ENCODE data around the gene NHLRC4. TPM values are rescaled to one million over a fixed set of nuclear protein-coding genes. Genes with fewer than 3 reads are reported as not detected.
"Not testable (repeated sequence)": the region's sequence is repeated elsewhere in the genome, so short reads cannot be mapped to it uniquely, and the experiment has no call there.

The NHLRC4 gene
- total RNA-seq, 1 experiment from 2014 or later = 0.92 TPM

DNA sequence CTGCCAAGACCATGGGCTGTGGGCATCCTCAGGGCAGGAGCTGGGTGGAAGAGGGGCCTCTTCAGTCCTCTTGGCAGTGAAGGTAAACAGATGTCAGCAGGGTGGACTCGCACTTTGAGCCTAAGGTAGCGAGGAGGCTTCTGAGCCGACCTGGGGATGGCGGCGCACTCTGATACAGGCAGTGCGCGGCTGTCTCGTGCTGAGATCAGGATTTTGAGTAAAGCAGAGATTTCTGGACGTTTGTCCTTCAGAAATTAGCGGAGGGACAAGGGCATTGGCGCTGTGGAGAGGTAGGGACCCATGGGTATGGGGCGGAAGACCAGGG is 29.9 kb downstream of the NHLRC4 start:
- Mint-ChIP-seq H3K27ac (no peak overlapping the region; the same call in 1 of the 2 replicates), H3K4me3 (no peak overlapping the region), H3K9me3 (no peaks in the 10 kb centered on the region), H3K27me3 (ENCODE audit: low read depth) (peaks cover 1% of the 10 kb centered on the region; the same call in 1 of the 2 replicates), H3K4me1 (no peaks in the 10 kb centered on the region), H3K36me3 (peaks cover 12% of the 10 kb centered on the region)
- no peak for ATAC-seq
- ChIA-PET CTCF (no interaction called here), POLR2A (no interaction called here)
- no peak for DNase-seq (ENCODE audit: low spot score)
- TF ChIP-seq TP53 (CRISPR knock-in tag; IDR thresholded peaks at IDR 0.05) = no peak
- TF ChIP-seq, protein P1, sequence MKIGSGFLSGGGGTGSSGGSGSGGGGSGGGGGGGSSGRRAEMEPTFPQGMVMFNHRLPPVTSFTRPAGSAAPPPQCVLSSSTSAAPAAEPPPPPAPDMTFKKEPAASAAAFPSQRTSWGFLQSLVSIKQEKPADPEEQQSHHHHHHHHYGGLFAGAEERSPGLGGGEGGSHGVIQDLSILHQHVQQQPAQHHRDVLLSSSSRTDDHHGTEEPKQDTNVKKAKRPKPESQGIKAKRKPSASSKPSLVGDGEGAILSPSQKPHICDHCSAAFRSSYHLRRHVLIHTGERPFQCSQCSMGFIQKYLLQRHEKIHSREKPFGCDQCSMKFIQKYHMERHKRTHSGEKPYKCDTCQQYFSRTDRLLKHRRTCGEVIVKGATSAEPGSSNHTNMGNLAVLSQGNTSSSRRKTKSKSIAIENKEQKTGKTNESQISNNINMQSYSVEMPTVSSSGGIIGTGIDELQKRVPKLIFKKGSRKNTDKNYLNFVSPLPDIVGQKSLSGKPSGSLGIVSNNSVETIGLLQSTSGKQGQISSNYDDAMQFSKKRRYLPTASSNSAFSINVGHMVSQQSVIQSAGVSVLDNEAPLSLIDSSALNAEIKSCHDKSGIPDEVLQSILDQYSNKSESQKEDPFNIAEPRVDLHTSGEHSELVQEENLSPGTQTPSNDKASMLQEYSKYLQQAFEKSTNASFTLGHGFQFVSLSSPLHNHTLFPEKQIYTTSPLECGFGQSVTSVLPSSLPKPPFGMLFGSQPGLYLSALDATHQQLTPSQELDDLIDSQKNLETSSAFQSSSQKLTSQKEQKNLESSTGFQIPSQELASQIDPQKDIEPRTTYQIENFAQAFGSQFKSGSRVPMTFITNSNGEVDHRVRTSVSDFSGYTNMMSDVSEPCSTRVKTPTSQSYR (CRISPR knock-in tag; IDR thresholded peaks at IDR 0.05) = no peak
- TF ChIP-seq ZNF232 (CRISPR knock-in tag; IDR thresholded peaks at IDR 0.05) = no peak
- TF ChIP-seq ZNF138 (CRISPR knock-in tag; conservative IDR thresholded peaks at IDR 0.05) = no peak
- no peak for TF ChIP-seq ZNF121 (CRISPR knock-in tag; IDR thresholded peaks at IDR 0.05)
- TF ChIP-seq, protein P2, sequence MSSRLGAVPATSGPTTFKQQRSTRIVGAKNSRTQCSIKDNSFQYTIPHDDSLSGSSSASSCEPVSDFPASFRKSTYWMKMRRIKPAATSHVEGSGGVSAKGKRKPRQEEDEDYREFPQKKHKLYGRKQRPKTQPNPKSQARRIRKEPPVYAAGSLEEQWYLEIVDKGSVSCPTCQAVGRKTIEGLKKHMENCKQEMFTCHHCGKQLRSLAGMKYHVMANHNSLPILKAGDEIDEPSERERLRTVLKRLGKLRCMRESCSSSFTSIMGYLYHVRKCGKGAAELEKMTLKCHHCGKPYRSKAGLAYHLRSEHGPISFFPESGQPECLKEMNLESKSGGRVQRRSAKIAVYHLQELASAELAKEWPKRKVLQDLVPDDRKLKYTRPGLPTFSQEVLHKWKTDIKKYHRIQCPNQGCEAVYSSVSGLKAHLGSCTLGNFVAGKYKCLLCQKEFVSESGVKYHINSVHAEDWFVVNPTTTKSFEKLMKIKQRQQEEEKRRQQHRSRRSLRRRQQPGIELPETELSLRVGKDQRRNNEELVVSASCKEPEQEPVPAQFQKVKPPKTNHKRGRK (CRISPR knock-in tag; IDR thresholded peaks at IDR 0.05; ENCODE audit: borderline replicate concordance) = no peak
- TF ChIP-seq, protein P3, sequence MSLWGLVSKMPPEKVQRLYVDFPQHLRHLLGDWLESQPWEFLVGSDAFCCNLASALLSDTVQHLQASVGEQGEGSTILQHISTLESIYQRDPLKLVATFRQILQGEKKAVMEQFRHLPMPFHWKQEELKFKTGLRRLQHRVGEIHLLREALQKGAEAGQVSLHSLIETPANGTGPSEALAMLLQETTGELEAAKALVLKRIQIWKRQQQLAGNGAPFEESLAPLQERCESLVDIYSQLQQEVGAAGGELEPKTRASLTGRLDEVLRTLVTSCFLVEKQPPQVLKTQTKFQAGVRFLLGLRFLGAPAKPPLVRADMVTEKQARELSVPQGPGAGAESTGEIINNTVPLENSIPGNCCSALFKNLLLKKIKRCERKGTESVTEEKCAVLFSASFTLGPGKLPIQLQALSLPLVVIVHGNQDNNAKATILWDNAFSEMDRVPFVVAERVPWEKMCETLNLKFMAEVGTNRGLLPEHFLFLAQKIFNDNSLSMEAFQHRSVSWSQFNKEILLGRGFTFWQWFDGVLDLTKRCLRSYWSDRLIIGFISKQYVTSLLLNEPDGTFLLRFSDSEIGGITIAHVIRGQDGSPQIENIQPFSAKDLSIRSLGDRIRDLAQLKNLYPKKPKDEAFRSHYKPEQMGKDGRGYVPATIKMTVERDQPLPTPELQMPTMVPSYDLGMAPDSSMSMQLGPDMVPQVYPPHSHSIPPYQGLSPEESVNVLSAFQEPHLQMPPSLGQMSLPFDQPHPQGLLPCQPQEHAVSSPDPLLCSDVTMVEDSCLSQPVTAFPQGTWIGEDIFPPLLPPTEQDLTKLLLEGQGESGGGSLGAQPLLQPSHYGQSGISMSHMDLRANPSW (CRISPR knock-in tag; conservative IDR thresholded peaks at IDR 0.05; ENCODE audit: low read depth) = no peak
- no peak for TF ChIP-seq FOXJ3 (CRISPR knock-in tag; IDR thresholded peaks at IDR 0.05; ENCODE audit: borderline replicate concordance)
- TF ChIP-seq, protein P4, sequence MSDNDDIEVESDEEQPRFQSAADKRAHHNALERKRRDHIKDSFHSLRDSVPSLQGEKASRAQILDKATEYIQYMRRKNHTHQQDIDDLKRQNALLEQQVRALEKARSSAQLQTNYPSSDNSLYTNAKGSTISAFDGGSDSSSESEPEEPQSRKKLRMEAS (CRISPR knock-in tag; IDR thresholded peaks at IDR 0.05) = no peak
- TF ChIP-seq NR3C1 (CRISPR knock-in tag; conservative IDR thresholded peaks at IDR 0.05; ENCODE audit: low read depth) = no peak
- no peak for TF ChIP-seq SOX15 (CRISPR knock-in tag; IDR thresholded peaks at IDR 0.05)
- TF ChIP-seq NFE2L1 (CRISPR knock-in tag; IDR thresholded peaks at IDR 0.05) = no peak
- TF ChIP-seq KAT7 (CRISPR knock-in tag; IDR thresholded peaks at IDR 0.05; ENCODE audit: borderline replicate concordance) = no peak
- no peak for TF ChIP-seq CREM (CRISPR knock-in tag; IDR thresholded peaks at IDR 0.05)

DNA sequence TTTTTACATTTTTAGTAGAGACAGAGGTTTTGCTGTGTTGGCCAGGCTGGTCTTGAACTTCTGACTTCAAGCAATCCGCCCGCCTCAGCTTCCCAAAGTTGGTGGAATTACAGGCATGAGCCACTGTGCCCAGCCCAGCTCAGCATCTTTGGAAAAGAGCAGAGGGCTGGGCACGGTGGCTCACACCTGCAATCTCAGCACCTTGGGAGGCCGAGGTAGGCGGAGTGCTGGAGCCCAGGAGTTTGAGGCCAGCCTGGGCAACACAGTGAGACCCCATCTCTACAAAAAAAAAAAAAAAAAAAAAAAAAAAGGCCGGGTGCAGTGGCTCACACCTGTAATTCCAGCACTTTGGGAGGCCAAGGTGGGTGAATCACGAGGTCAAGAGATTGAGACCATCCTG is 30.9 kb downstream of the NHLRC4 start:
- H3K4me3 Mint-ChIP-seq; H3K27ac Mint-ChIP-seq; H3K27me3 Mint-ChIP-seq (ENCODE audit: low read depth); H3K4me1 Mint-ChIP-seq; POLR2A ChIA-PET; ATAC-seq; H3K9me3 Mint-ChIP-seq; DNase-seq (ENCODE audit: low spot score): not testable (repeated sequence)
- H3K36me3 Mint-ChIP-seq = peaks cover 12% of the 10 kb centered on the region
- CTCF ChIA-PET = interaction anchor here (1.3 kb wide), 1 partner anchor 31 kb away, joined by 3 read pairs; the partner anchor contains the start of gene NHLRC4

All from WTC11 (cell line).